ENCODE data around the gene WDR41.

WDR41 gene

GRCh38 chr5:77428526-77428925, 63.6 kb downstream of the WDR41 start:
- TF ChIP-seq CTCF (IDR thresholded peaks at IDR 0.05; ENCODE audit: insufficient read depth, missing control alignments), result no peak
- no peak for FAIRE-seq

GRCh38 chr5:77427998-77428397, 64.1 kb downstream of the WDR41 start:
- DNase-seq (ENCODE audit: insufficient read length, low spot score) (no peak), FAIRE-seq (no peak)
- no peak for TF ChIP-seq CTCF (IDR thresholded peaks at IDR 0.05; ENCODE audit: insufficient read depth, missing control alignments)

More at GRCh38 chr5:77428526-77428925, 63.6 kb downstream of the WDR41 start:
- no peak for DNase-seq (ENCODE audit: insufficient read length, low spot score)

- FAIRE-seq (peak; percentile 88), DNase-seq (ENCODE audit: insufficient read length, low spot score) (no peak)
- TF ChIP-seq CTCF (IDR thresholded peaks at IDR 0.05; ENCODE audit: insufficient read depth, missing control alignments), result no peak
These were observed 65.4 kb downstream of the WDR41 start for GRCh38 chr5:77426670-77427069.

GRCh38 chr5:77425998-77426659, 66.0 kb downstream of the WDR41 start:
- TF ChIP-seq CTCF (IDR thresholded peaks at IDR 0.05; ENCODE audit: insufficient read depth, missing control alignments), result no peak
- no peak for DNase-seq (ENCODE audit: insufficient read length, low spot score)
- no peak for FAIRE-seq

GRCh38 chr5:77425420-77425819, 66.7 kb downstream of the WDR41 start:
- no peak for DNase-seq (ENCODE audit: insufficient read length, low spot score)
- no peak for FAIRE-seq
- TF ChIP-seq CTCF (IDR thresholded peaks at IDR 0.05; ENCODE audit: insufficient read depth, missing control alignments), result no peak

- FAIRE-seq, result no peak
- TF ChIP-seq CTCF (IDR thresholded peaks at IDR 0.05; ENCODE audit: insufficient read depth, missing control alignments), result no peak
These were observed 67.2 kb downstream of the WDR41 start for GRCh38 chr5:77424921-77425320.

GRCh38 chr5:77423022-77423750, 68.9 kb downstream of the WDR41 start:
- DNase-seq (ENCODE audit: insufficient read length, low spot score) (no peak), FAIRE-seq (no peak)
- TF ChIP-seq CTCF (IDR thresholded peaks at IDR 0.05; ENCODE audit: insufficient read depth, missing control alignments), result no peak

More at GRCh38 chr5:77424921-77425320, 67.2 kb downstream of the WDR41 start:
- no peak for DNase-seq (ENCODE audit: insufficient read length, low spot score)

Data from D721Med (cell line).